A673 (cell line): ENCODE data around the gene SPTBN4. TPM values are rescaled to one million over a fixed set of nuclear protein-coding genes. Genes with fewer than 3 reads are reported as not detected.
A peak's percentile ranks its signal among the peaks of the same experiment; 100 is the strongest.

Experiments used
- BruUV-seq: library from RNA; stranded (reverse); fragments of 400-500 nt; replicated peaks from 2 replicates; lab custom pipeline; 2021; lab: Mats Ljungman, UMichigan
- CTCF ChIA-PET: fragments of 300-600 bp; sonication (Branson Sonifier 250); formaldehyde crosslinking; loops from one replicate; lab custom pipeline; 2022; ENCODE audit warnings: antibody characterized with exemption; lab: Charles Lee
- POLR2A ChIA-PET: fragments of 300-600 bp; sonication (Branson Sonifier 250); formaldehyde crosslinking; loops from one replicate; lab custom pipeline; 2022; ENCODE audit warnings: antibody characterized with exemption; ENCODE audit not compliant: low non-redundant PET; lab: Charles Lee
- DNase-seq: peaks from one replicate; pipeline ENCODE4 v3.0.0-alpha.2; 2015; ENCODE audit warnings: low spot score
- H3K27ac ChIP-seq: fragments of 200-600 bp; sonication (generic); 2 replicates; pipeline ENCODE4 v1.5.1; 2016; ENCODE audit warnings: mixed run types, low read depth, mild to moderate bottlenecking, mixed read lengths, antibody characterized with exemption, low read length; ENCODE audit not compliant: poor library complexity, severe bottlenecking
- H3K27me3 ChIP-seq: fragments of 200-600 bp; sonication (generic); replicated peaks from 2 replicates; pipeline ENCODE4 v1.6.1; 2017; ENCODE audit warnings: mixed run types, low read depth, mild to moderate bottlenecking, mixed read lengths, antibody characterized with exemption, low read length; ENCODE audit not compliant: insufficient read depth, poor library complexity
- H3K36me3 ChIP-seq: fragments of 200-600 bp; sonication (generic); 2 replicates; pipeline ENCODE4 v1.6.1; 2016; ENCODE audit warnings: mixed run types, mild to moderate bottlenecking, mixed read lengths, antibody characterized with exemption, low read length; ENCODE audit not compliant: insufficient read depth, poor library complexity, severe bottlenecking
- H3K4me1 ChIP-seq: fragments of 200-600 bp; sonication (generic); 2 replicates; pipeline ENCODE4 v1.6.1; 2017; ENCODE audit warnings: mixed run types, mild to moderate bottlenecking, mixed read lengths, antibody characterized with exemption, low read length; ENCODE audit not compliant: insufficient read depth, poor library complexity, severe bottlenecking
- H3K4me3 ChIP-seq: fragments of 200-600 bp; sonication (generic); 2 replicates; pipeline ENCODE4 v1.5.1; 2016; ENCODE audit warnings: low read depth, mixed run types, mild to moderate bottlenecking, mixed read lengths, low read length; ENCODE audit not compliant: poor library complexity, severe bottlenecking
- H3K9me3 ChIP-seq: fragments of 200-600 bp; sonication (generic); 2 replicates; pipeline ENCODE4 v1.6.1; 2016; ENCODE audit warnings: mixed run types, low read depth, mild to moderate bottlenecking, mixed read lengths, antibody characterized with exemption, low read length; ENCODE audit not compliant: poor library complexity, severe bottlenecking
- CTCF ChIP-seq: fragments of 300-800, 200-600 bp; sonication (generic); conservative IDR thresholded peaks from 2 replicates; pipeline ENCODE4 v1.5.1; 2017; ENCODE audit warnings: low read depth, mild to moderate bottlenecking, antibody characterized with exemption, low read length, moderate library complexity, mixed read lengths
- EZH2 ChIP-seq: fragments of 200-600 bp; sonication (generic); IDR thresholded peaks from 2 replicates; pipeline ENCODE4 v1.6.1; 2017; ENCODE audit warnings: borderline replicate concordance, low read depth, mild to moderate bottlenecking, mixed read lengths, antibody characterized with exemption, low read length; ENCODE audit not compliant: poor library complexity, severe bottlenecking
- intact Hi-C: fragments of 100-400 bp; cut with micrococcal nuclease; formaldehyde crosslinking; loops from one replicate; pipeline ENCODE4 v1.10.0; 2022; ENCODE audit not compliant: unreplicated experiment
- total RNA-seq: library from RNA; stranded (reverse); gene quantifications from 2 replicates; pipeline ENCODE4 v1.2.3, GENCODE V29; 2021

Gene SPTBN4
- total RNA-seq, 1 experiment from 2014 or later: 0.43 TPM

- H3K4me1 ChIP-seq: peaks cover 22% of the 10 kb centered on the region
- H3K27ac ChIP-seq: peak overlapping the region; percentile 64
- intact Hi-C loops: loop anchor here (1.0 to 10.0 kb wide), 2 partner anchors 21 to 130 kb away; partner anchors contain the start of gene SERTAD3
- ChIA-PET POLR2A (interaction anchor here (0.6 to 0.8 kb wide), 2 partner anchors 9 to 160 kb away, joined by 4 to 11 read pairs; no protein-coding TSS in a partner anchor), CTCF (interaction anchor here (1.0 to 1.8 kb wide), 7 partner anchors 12 to 170 kb away, joined by 3 to 9 read pairs (median 4); no protein-coding TSS in a partner anchor)
- H3K27me3 ChIP-seq: no peaks in the 10 kb centered on the region
- H3K4me3 ChIP-seq: peak overlapping the region; percentile 73
- no peaks in the 10 kb centered on the region for H3K9me3 ChIP-seq
- TF ChIP-seq EZH2 (no peak), CTCF (no peak)
- peak; percentile 60 for DNase-seq
- H3K36me3 ChIP-seq: no peaks in the 10 kb centered on the region
- BruUV-seq: TSS peak; percentile 76
Observed at GRCh38 chr19:40465025-40465556, 1.7 kb upstream of the SPTBN4 start.

GRCh38 chr19:40465557-40466218 is 1.1 kb upstream of the SPTBN4 start, which contains the start of gene BLVRB:
BLVRB (minus strand) TSS chr19:40465745; CDS start chr19:40465688, 57 bp downstream.
- H3K27me3 ChIP-seq: no peaks in the 10 kb centered on the region
- H3K4me3 ChIP-seq: peak within 1 kb of the TSS; percentile 73
- intact Hi-C loops: loop anchor here (1.0 to 10.0 kb wide), 2 partner anchors 21 to 129 kb away; partner anchors contain the start of gene SERTAD3
- H3K36me3 ChIP-seq: no peaks in the 10 kb centered on the region
- no peaks in the 10 kb centered on the region for H3K9me3 ChIP-seq
- peak; percentile 99 for DNase-seq
- no TSS peak for BruUV-seq
- peak within 1 kb of the TSS; percentile 64 for H3K27ac ChIP-seq
- H3K4me1 ChIP-seq: peaks cover 22% of the 10 kb centered on the region
- ChIA-PET CTCF (interaction anchor here (0.5 to 1.6 kb wide), 5 partner anchors 38 to 1186 kb away, joined by 3 to 6 read pairs (median 4); no protein-coding TSS in a partner anchor), POLR2A (interaction anchor here (0.6 to 0.8 kb wide), 2 partner anchors 9 to 161 kb away, joined by 4 to 11 read pairs; no protein-coding TSS in a partner anchor)
- TF ChIP-seq CTCF (no peak), EZH2 (no peak)

GRCh38 chr19:40466219-40466984 is 399 bp upstream of the SPTBN4 start:
- ChIA-PET POLR2A (no interaction called here), CTCF (interaction anchor here (0.6 to 1.6 kb wide), 5 partner anchors 39 to 229 kb away, joined by 3 to 6 read pairs (median 3); no protein-coding TSS in a partner anchor)
- intact Hi-C loops: loop anchor here (10.0 kb wide), 1 partner anchor 128 kb away; no protein-coding TSS in a partner anchor
- Histone ChIP-seq H3K4me1 (peaks cover 22% of the 10 kb centered on the region), H3K27ac (no peak overlapping the region), H3K36me3 (no peaks in the 10 kb centered on the region), H3K9me3 (no peaks in the 10 kb centered on the region), H3K27me3 (no peaks in the 10 kb centered on the region), H3K4me3 (peak overlapping the region; percentile 73)
- no peak for DNase-seq
- BruUV-seq: no TSS peak
- TF ChIP-seq CTCF (no peak), EZH2 (no peak)
